ENCODE data around the gene IL1RAPL2.

Gene IL1RAPL2

GRCh38 chrX:105755109-105755508, 1189.1 kb downstream of the IL1RAPL2 start:
- TF ChIP-seq ZNF384 (IDR thresholded peaks at IDR 0.05) = no peak
- no peak for TF ChIP-seq HDGF (IDR thresholded peaks at IDR 0.05; ENCODE audit: borderline replicate concordance)
- no peak for TF ChIP-seq LEF1 (IDR thresholded peaks at IDR 0.05; ENCODE audit: borderline replicate concordance)
- no peak for TF ChIP-seq FOXM1 (IDR thresholded peaks at IDR 0.05; ENCODE audit: borderline replicate concordance)
- TF ChIP-seq ARNT (IDR thresholded peaks at IDR 0.05) = no peak
- TF ChIP-seq BHLHE40 (IDR thresholded peaks at IDR 0.05; ENCODE audit: borderline replicate concordance) = no peak
- TF ChIP-seq PKNOX1 (IDR thresholded peaks at IDR 0.05) = no peak
- no peak for TF ChIP-seq FOXK2 (IDR thresholded peaks at IDR 0.05)
- no peak for TF ChIP-seq SP1 (IDR thresholded peaks at IDR 0.05)
- no peak for TF ChIP-seq ELF4 (IDR thresholded peaks at IDR 0.05)
- TF ChIP-seq CTBP1 (IDR thresholded peaks at IDR 0.05; ENCODE audit: borderline replicate concordance) = no peak
- no peak for TF ChIP-seq NFRKB (IDR thresholded peaks at IDR 0.05)
- TF ChIP-seq TARDBP (IDR thresholded peaks at IDR 0.05) = no peak
- no peak for TF ChIP-seq FOXA1 (IDR thresholded peaks at IDR 0.05)
- no peak for TF ChIP-seq L3MBTL2 (conservative IDR thresholded peaks at IDR 0.05)
- no peak for TF ChIP-seq SUZ12 (IDR thresholded peaks at IDR 0.05)
- ChIA-PET CTCF (no interaction called here), POLR2A (no interaction called here)
- no peak for DNase-seq (ENCODE audit: extremely low spot score)

GRCh38 chrX:105758754-105759153, 1192.8 kb downstream of the IL1RAPL2 start:
- no peak for DNase-seq (ENCODE audit: extremely low spot score)
- ChIA-PET CTCF (interaction anchor here (0.7 kb wide), 1 partner anchor 1148 kb away, joined by 4 read pairs; no protein-coding TSS in a partner anchor), POLR2A (no interaction called here)
- no peak for TF ChIP-seq BHLHE40 (IDR thresholded peaks at IDR 0.05; ENCODE audit: borderline replicate concordance)
- TF ChIP-seq NFRKB (IDR thresholded peaks at IDR 0.05) = no peak
- TF ChIP-seq ARNT (IDR thresholded peaks at IDR 0.05) = no peak
- no peak for TF ChIP-seq FOXA1 (IDR thresholded peaks at IDR 0.05)
- no peak for TF ChIP-seq TARDBP (IDR thresholded peaks at IDR 0.05)
- no peak for TF ChIP-seq L3MBTL2 (conservative IDR thresholded peaks at IDR 0.05)
- no peak for TF ChIP-seq PKNOX1 (IDR thresholded peaks at IDR 0.05)
- no peak for TF ChIP-seq SP1 (IDR thresholded peaks at IDR 0.05)
- no peak for TF ChIP-seq ZNF384 (IDR thresholded peaks at IDR 0.05)
- no peak for TF ChIP-seq SUZ12 (IDR thresholded peaks at IDR 0.05)

- DNase-seq (ENCODE audit: extremely low spot score) = no peak
- no peak for TF ChIP-seq LEF1 (IDR thresholded peaks at IDR 0.05; ENCODE audit: borderline replicate concordance)
- TF ChIP-seq BHLHE40 (IDR thresholded peaks at IDR 0.05; ENCODE audit: borderline replicate concordance) = no peak
- no peak for TF ChIP-seq HDGF (IDR thresholded peaks at IDR 0.05; ENCODE audit: borderline replicate concordance)
- no peak for TF ChIP-seq CTBP1 (IDR thresholded peaks at IDR 0.05; ENCODE audit: borderline replicate concordance)
- no peak for TF ChIP-seq ARNT (IDR thresholded peaks at IDR 0.05)
- no peak for TF ChIP-seq ZNF384 (IDR thresholded peaks at IDR 0.05)
- no peak for TF ChIP-seq SUZ12 (IDR thresholded peaks at IDR 0.05)
- TF ChIP-seq FOXM1 (IDR thresholded peaks at IDR 0.05; ENCODE audit: borderline replicate concordance) = no peak
- no peak for TF ChIP-seq FOXK2 (IDR thresholded peaks at IDR 0.05)
- no peak for TF ChIP-seq ELF4 (IDR thresholded peaks at IDR 0.05)
- TF ChIP-seq L3MBTL2 (conservative IDR thresholded peaks at IDR 0.05) = no peak
- no peak for TF ChIP-seq NFRKB (IDR thresholded peaks at IDR 0.05)
- no peak for TF ChIP-seq PKNOX1 (IDR thresholded peaks at IDR 0.05)
- no peak for TF ChIP-seq FOXA1 (IDR thresholded peaks at IDR 0.05)
- no peak for TF ChIP-seq TARDBP (IDR thresholded peaks at IDR 0.05)
- TF ChIP-seq SP1 (IDR thresholded peaks at IDR 0.05) = no peak
- ChIA-PET CTCF (no interaction called here), POLR2A (no interaction called here)
These were observed 1193.6 kb downstream of the IL1RAPL2 start for GRCh38 chrX:105759598-105759997.

- POLR2A ChIA-PET = no interaction called here
- DNase-seq (ENCODE audit: extremely low spot score) = no peak
- TF ChIP-seq FOXK2 (IDR thresholded peaks at IDR 0.05) (no peak), CTBP1 (IDR thresholded peaks at IDR 0.05; ENCODE audit: borderline replicate concordance) (no peak), ELF4 (IDR thresholded peaks at IDR 0.05) (no peak), ARNT (IDR thresholded peaks at IDR 0.05) (no peak), FOXM1 (IDR thresholded peaks at IDR 0.05; ENCODE audit: borderline replicate concordance) (no peak), SP1 (IDR thresholded peaks at IDR 0.05) (no peak), L3MBTL2 (conservative IDR thresholded peaks at IDR 0.05) (no peak), NFRKB (IDR thresholded peaks at IDR 0.05) (no peak), ZNF384 (IDR thresholded peaks at IDR 0.05) (no peak), HDGF (IDR thresholded peaks at IDR 0.05; ENCODE audit: borderline replicate concordance) (no peak), BHLHE40 (IDR thresholded peaks at IDR 0.05; ENCODE audit: borderline replicate concordance) (no peak), SUZ12 (IDR thresholded peaks at IDR 0.05) (no peak), TARDBP (IDR thresholded peaks at IDR 0.05) (no peak), PKNOX1 (IDR thresholded peaks at IDR 0.05) (no peak)
- CTCF ChIA-PET = no interaction called here
These were observed 1199.7 kb downstream of the IL1RAPL2 start for GRCh38 chrX:105765691-105766090.

GRCh38 chrX:105773801-105774200, 1207.8 kb downstream of the IL1RAPL2 start:
- ChIA-PET POLR2A (no interaction called here), CTCF (no interaction called here)
- TF ChIP-seq ARNT (IDR thresholded peaks at IDR 0.05) (no peak), ELF4 (IDR thresholded peaks at IDR 0.05) (no peak), SP1 (IDR thresholded peaks at IDR 0.05) (no peak), LEF1 (IDR thresholded peaks at IDR 0.05; ENCODE audit: borderline replicate concordance) (no peak), NFRKB (IDR thresholded peaks at IDR 0.05) (no peak), L3MBTL2 (conservative IDR thresholded peaks at IDR 0.05) (no peak), FOXA1 (IDR thresholded peaks at IDR 0.05) (no peak), CTBP1 (IDR thresholded peaks at IDR 0.05; ENCODE audit: borderline replicate concordance) (no peak), SUZ12 (IDR thresholded peaks at IDR 0.05) (no peak), ZNF384 (IDR thresholded peaks at IDR 0.05) (no peak), PKNOX1 (IDR thresholded peaks at IDR 0.05) (no peak), BHLHE40 (IDR thresholded peaks at IDR 0.05; ENCODE audit: borderline replicate concordance) (no peak), FOXK2 (IDR thresholded peaks at IDR 0.05) (no peak), TARDBP (IDR thresholded peaks at IDR 0.05) (no peak), HDGF (IDR thresholded peaks at IDR 0.05; ENCODE audit: borderline replicate concordance) (no peak), FOXM1 (IDR thresholded peaks at IDR 0.05; ENCODE audit: borderline replicate concordance) (no peak)

More at GRCh38 chrX:105773801-105774200, 1207.8 kb downstream of the IL1RAPL2 start:
- DNase-seq (ENCODE audit: extremely low spot score) = no peak
